ENCODE results near the gene BRDT. TPM values are rescaled to one million over a fixed set of nuclear protein-coding genes. Genes with fewer than 3 reads are reported as not detected.

Gene BRDT
- total and polyA plus RNA-seq, 2 of the 13 experiments (the other 11 are each of a cell fraction or from before 2014, with no cell fraction given): not detected

- no peak overlapping the region for H2AFZ ChIP-seq (ENCODE audit: low read length)
- intact Hi-C loops (cut with micrococcal nuclease; ENCODE audit: unreplicated experiment) (no loop called here), in situ Hi-C loops (cut with HindIII; ENCODE audit: extremely low pct_ligation_motif_present, low pct_unique_long_range_greater_than_20kb) (loop anchor here (25.0 kb wide), 1 partner anchor 608 kb away; no protein-coding TSS in a partner anchor)
- CTCF ChIA-PET (ENCODE audit: low intra/inter-chr PET ratio, low total read pairs): no interaction called here
- TF ChIP-seq MAFK (conservative IDR thresholded peaks at IDR 0.05 in 1 of 2, IDR thresholded peaks at IDR 0.05 in 1 of 2; ENCODE audit: low read length in 2 of 2): peak; percentile 30 to 66; a peak in 3 of 4 replicates
- no peak for TF ChIP-seq ZNF124 (CRISPR knock-in tag; IDR thresholded peaks at IDR 0.05)
- TF ChIP-seq ZNF782 (CRISPR knock-in tag; IDR thresholded peaks at IDR 0.05; ENCODE audit: borderline replicate concordance): no peak
- TF ChIP-seq MAFF (IDR thresholded peaks at IDR 0.05; ENCODE audit: low read depth, low read length): peak; percentile 23; the same call in 1 of the 2 replicates
- ATAC-seq (no peak), DNase-seq (ENCODE audit: low spot score) (no peak), FAIRE-seq (no peak)
- no peak overlapping the region for H3K4me2 ChIP-seq (ENCODE audit: low read depth, low read length)
- H3K4me1 ChIP-seq (ENCODE audit: insufficient read depth, low read length): no peaks in the 10 kb centered on the region
- H3K4me3 ChIP-seq (replicated peaks in 1 of 3; ENCODE audit: insufficient read depth in 1 of 3, low read depth in 2 of 3, low read length in 3 of 3): no peak overlapping the region
- POLR2A ChIA-PET: no interaction called here
- H4K20me1 ChIP-seq (ENCODE audit: insufficient read depth, low read length): no peaks in the 10 kb centered on the region
- H3K9ac ChIP-seq (ENCODE audit: insufficient read depth, low read depth, low read length): no peak overlapping the region
- no peaks in the 10 kb centered on the region for H3K36me3 ChIP-seq (replicated peaks in 1 of 2; ENCODE audit: control insufficient read depth in 1 of 2, insufficient read depth in 2 of 2, low read length in 2 of 2)
- no peaks in the 10 kb centered on the region; a peak in 1 of 5 replicates for H3K27me3 ChIP-seq (ENCODE audit: control insufficient read depth in 1 of 2, insufficient read depth in 2 of 2, low read length in 2 of 2)
- no peaks in the 10 kb centered on the region for H3K9me3 ChIP-seq (ENCODE audit: low read length)
- no TSS peak for BruUV-seq (replicated peaks)
- H3K79me2 ChIP-seq (ENCODE audit: insufficient read depth, low read length): no peaks in the 10 kb centered on the region
- H3K27ac ChIP-seq (ENCODE audit: extremely low read length, insufficient read depth, low read length): no peak overlapping the region
Observed at GRCh38 chr1:92004129-92004528, 54.9 kb downstream of the BRDT start.

- no peak overlapping the region for H3K4me2 ChIP-seq (ENCODE audit: low read depth, low read length)
- intact Hi-C loops (cut with micrococcal nuclease; ENCODE audit: unreplicated experiment): no loop called here
- DNase-seq (ENCODE audit: low spot score) (no peak), FAIRE-seq (no peak), ATAC-seq (no peak)
- no peak overlapping the region for H3K9ac ChIP-seq (ENCODE audit: insufficient read depth, low read depth, low read length)
- H3K27me3 ChIP-seq (ENCODE audit: control insufficient read depth in 1 of 2, insufficient read depth in 2 of 2, low read length in 2 of 2): peaks cover 0 to 3% of the 10 kb centered on the region in 2 experiments; a peak in 1 of 5 replicates
- no TSS peak for BruUV-seq (replicated peaks)
- no peak overlapping the region for H3K27ac ChIP-seq (ENCODE audit: extremely low read length, insufficient read depth, low read length)
- in situ Hi-C loops (cut with HindIII; ENCODE audit: extremely low pct_ligation_motif_present, low pct_unique_long_range_greater_than_20kb): loop anchor here (25.0 kb wide), 1 partner anchor 598 kb away; no protein-coding TSS in a partner anchor
- H3K79me2 ChIP-seq (ENCODE audit: insufficient read depth, low read length): no peaks in the 10 kb centered on the region
- no peaks in the 10 kb centered on the region for H3K36me3 ChIP-seq (replicated peaks in 1 of 2; ENCODE audit: control insufficient read depth in 1 of 2, insufficient read depth in 2 of 2, low read length in 2 of 2)
- POLR2A ChIA-PET: no interaction called here
- no peak overlapping the region for H2AFZ ChIP-seq (ENCODE audit: low read length)
- no peaks in the 10 kb centered on the region for H3K4me1 ChIP-seq (ENCODE audit: insufficient read depth, low read length)
- CTCF ChIA-PET (ENCODE audit: low intra/inter-chr PET ratio, low total read pairs): no interaction called here
- no peaks in the 10 kb centered on the region for H4K20me1 ChIP-seq (ENCODE audit: insufficient read depth, low read length)
- no peak overlapping the region for H3K4me3 ChIP-seq (replicated peaks in 1 of 3; ENCODE audit: insufficient read depth in 1 of 3, low read depth in 2 of 3, low read length in 3 of 3)
- H3K9me3 ChIP-seq (ENCODE audit: low read length): no peaks in the 10 kb centered on the region
- TF ChIP-seq MIER2 (CRISPR knock-in tag; IDR thresholded peaks at IDR 0.05) (no peak), ATRX (CRISPR knock-in tag; IDR thresholded peaks at IDR 0.05; ENCODE audit: borderline replicate concordance) (no peak), ZSCAN9 (CRISPR knock-in tag; IDR thresholded peaks at IDR 0.05; ENCODE audit: borderline replicate concordance) (no peak), ZC3H4 (CRISPR knock-in tag; IDR thresholded peaks at IDR 0.05; ENCODE audit: borderline replicate concordance) (no peak), STAG1 (CRISPR knock-in tag; IDR thresholded peaks at IDR 0.05) (no peak), SP5 (CRISPR knock-in tag; IDR thresholded peaks at IDR 0.05; ENCODE audit: borderline replicate concordance, low read depth) (no peak), PAX8 (CRISPR knock-in tag; IDR thresholded peaks at IDR 0.05; ENCODE audit: borderline replicate concordance) (no peak), ZNF580 (CRISPR knock-in tag; IDR thresholded peaks at IDR 0.05; ENCODE audit: borderline replicate concordance, low read depth) (no peak), HNRNPL (IDR thresholded peaks at IDR 0.05; ENCODE audit: low read depth, low read length) (no peak), ARNT2 (CRISPR knock-in tag; IDR thresholded peaks at IDR 0.05; ENCODE audit: low read depth) (no peak), FOXC1 (CRISPR knock-in tag; IDR thresholded peaks at IDR 0.05; ENCODE audit: borderline replicate concordance) (no peak), HES4 (CRISPR knock-in tag; IDR thresholded peaks at IDR 0.05; ENCODE audit: borderline replicate concordance) (no peak), TOE1 (CRISPR knock-in tag; IDR thresholded peaks at IDR 0.05) (no peak), ZNF841 (CRISPR knock-in tag; IDR thresholded peaks at IDR 0.05; ENCODE audit: borderline replicate concordance) (no peak), ASH2L (IDR thresholded peaks at IDR 0.05; ENCODE audit: insufficient read length, low read depth, low read length) (no peak), MIER3 (CRISPR knock-in tag; IDR thresholded peaks at IDR 0.05; ENCODE audit: borderline replicate concordance) (no peak), ZNF20 (CRISPR knock-in tag; IDR thresholded peaks at IDR 0.05) (no peak), CHD2 (IDR thresholded peaks at IDR 0.05; ENCODE audit: low read depth, low read length) (no peak)
Observed at GRCh38 chr1:92013923-92014322, 64.7 kb downstream of the BRDT start.

Measured in HepG2 (cell line).